ENCODE results near the gene CSTA. TPM values are rescaled to one million over a fixed set of nuclear protein-coding genes. Genes with fewer than 3 reads are reported as not detected.
A peak's percentile ranks its signal among the peaks of the same experiment; 100 is the strongest.

The CSTA gene
- total and polyA plus RNA-seq, 2 of the 13 experiments (the other 11 are each of a cell fraction or from before 2014, with no cell fraction given) = 3.9 to 11.0 TPM

DNA sequence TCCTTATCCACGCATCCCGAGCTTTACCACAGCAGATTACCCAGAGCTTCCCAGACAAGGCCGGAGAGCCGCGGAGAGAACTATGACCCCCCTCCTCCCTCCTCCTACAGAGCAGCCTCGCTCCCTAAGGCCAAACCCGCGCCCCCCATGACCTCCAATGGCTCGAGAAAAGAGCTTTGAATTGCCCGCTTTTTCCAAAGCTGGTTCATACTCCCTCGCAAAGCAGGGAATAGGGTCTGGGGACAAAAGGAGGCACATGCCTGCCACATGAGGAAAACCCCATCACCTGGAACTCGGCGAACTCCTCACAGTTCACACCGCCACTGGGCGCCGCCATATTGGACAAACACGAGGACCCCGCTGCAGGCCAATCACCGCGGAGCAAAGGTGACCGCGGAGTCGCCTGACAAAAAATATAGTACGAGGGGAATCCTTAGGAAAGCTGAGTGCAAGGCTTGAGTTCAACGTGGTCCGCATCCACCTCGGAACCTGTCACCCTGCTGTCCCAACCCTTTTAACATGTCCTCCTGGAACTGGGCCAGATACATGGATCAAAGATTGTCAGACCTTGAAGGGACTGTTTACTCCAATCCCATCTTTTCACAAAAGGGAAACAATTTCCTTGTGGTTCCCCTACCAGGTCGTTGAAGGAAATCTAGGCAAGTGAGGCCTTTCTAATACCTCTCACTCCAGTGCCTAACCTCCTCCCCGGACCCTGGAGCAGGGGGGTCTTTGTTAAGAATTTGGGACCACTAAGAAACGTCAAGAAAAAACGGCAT lies 58.0 kb downstream of the CSTA start, which contains the start of gene MIX23 (continued):
- TF ChIP-seq, protein P1, sequence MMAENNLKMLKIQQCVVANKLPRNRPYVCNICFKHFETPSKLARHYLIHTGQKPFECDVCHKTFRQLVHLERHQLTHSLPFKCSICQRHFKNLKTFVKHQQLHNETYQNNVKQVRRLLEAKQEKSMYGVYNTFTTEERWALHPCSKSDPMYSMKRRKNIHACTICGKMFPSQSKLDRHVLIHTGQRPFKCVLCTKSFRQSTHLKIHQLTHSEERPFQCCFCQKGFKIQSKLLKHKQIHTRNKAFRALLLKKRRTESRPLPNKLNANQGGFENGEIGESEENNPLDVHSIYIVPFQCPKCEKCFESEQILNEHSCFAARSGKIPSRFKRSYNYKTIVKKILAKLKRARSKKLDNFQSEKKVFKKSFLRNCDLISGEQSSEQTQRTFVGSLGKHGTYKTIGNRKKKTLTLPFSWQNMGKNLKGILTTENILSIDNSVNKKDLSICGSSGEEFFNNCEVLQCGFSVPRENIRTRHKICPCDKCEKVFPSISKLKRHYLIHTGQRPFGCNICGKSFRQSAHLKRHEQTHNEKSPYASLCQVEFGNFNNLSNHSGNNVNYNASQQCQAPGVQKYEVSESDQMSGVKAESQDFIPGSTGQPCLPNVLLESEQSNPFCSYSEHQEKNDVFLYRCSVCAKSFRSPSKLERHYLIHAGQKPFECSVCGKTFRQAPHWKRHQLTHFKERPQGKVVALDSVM (CRISPR knock-in tag; IDR thresholded peaks at IDR 0.05) = no peak; the same call in none of the 2 replicates
- TF ChIP-seq PHB2 (IDR thresholded peaks at IDR 0.05; ENCODE audit: partially characterized antibody) (no peak), KDM6A (CRISPR knock-in tag; IDR thresholded peaks at IDR 0.05; ENCODE audit: low read depth) (no peak), POGZ (CRISPR knock-in tag; IDR thresholded peaks at IDR 0.05) (peak; percentile 72; the same call in 1 of the 2 replicates), SAP130 (CRISPR knock-in tag; IDR thresholded peaks at IDR 0.05; ENCODE audit: low read depth) (peak; percentile 81), SCMH1 (CRISPR knock-in tag; IDR thresholded peaks at IDR 0.05; ENCODE audit: borderline replicate concordance) (no peak), RXRB (CRISPR knock-in tag; IDR thresholded peaks at IDR 0.05; ENCODE audit: borderline replicate concordance) (0 out of 2 replicates have a peak, but pooled peaks have one; percentile 52), YEATS4 (CRISPR knock-in tag; IDR thresholded peaks at IDR 0.05; ENCODE audit: borderline replicate concordance) (peak; percentile 85), NR2F6 (IDR thresholded peaks at IDR 0.05) (peak; percentile 50; the same call in 1 of the 2 replicates), NR2F6 (CRISPR knock-in tag; IDR thresholded peaks at IDR 0.05) (no peak)
- TF ChIP-seq, protein P2, sequence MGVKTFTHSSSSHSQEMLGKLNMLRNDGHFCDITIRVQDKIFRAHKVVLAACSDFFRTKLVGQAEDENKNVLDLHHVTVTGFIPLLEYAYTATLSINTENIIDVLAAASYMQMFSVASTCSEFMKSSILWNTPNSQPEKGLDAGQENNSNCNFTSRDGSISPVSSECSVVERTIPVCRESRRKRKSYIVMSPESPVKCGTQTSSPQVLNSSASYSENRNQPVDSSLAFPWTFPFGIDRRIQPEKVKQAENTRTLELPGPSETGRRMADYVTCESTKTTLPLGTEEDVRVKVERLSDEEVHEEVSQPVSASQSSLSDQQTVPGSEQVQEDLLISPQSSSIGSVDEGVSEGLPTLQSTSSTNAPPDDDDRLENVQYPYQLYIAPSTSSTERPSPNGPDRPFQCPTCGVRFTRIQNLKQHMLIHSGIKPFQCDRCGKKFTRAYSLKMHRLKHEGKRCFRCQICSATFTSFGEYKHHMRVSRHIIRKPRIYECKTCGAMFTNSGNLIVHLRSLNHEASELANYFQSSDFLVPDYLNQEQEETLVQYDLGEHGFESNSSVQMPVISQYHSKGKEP (CRISPR knock-in tag; IDR thresholded peaks at IDR 0.05) = no peak
- TF ChIP-seq, protein P3, sequence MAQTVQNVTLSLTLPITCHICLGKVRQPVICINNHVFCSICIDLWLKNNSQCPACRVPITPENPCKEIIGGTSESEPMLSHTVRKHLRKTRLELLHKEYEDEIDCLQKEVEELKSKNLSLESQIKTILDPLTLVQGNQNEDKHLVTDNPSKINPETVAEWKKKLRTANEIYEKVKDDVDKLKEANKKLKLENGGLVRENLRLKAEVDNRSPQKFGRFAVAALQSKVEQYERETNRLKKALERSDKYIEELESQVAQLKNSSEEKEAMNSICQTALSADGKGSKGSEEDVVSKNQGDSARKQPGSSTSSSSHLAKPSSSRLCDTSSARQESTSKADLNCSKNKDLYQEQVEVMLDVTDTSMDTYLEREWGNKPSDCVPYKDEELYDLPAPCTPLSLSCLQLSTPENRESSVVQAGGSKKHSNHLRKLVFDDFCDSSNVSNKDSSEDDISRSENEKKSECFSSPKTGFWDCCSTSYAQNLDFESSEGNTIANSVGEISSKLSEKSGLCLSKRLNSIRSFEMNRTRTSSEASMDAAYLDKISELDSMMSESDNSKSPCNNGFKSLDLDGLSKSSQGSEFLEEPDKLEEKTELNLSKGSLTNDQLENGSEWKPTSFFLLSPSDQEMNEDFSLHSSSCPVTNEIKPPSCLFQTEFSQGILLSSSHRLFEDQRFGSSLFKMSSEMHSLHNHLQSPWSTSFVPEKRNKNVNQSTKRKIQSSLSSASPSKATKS (CRISPR knock-in tag; IDR thresholded peaks at IDR 0.05) = peak; percentile 94; the same call in 1 of the 2 replicates
- TF ChIP-seq, protein P4, sequence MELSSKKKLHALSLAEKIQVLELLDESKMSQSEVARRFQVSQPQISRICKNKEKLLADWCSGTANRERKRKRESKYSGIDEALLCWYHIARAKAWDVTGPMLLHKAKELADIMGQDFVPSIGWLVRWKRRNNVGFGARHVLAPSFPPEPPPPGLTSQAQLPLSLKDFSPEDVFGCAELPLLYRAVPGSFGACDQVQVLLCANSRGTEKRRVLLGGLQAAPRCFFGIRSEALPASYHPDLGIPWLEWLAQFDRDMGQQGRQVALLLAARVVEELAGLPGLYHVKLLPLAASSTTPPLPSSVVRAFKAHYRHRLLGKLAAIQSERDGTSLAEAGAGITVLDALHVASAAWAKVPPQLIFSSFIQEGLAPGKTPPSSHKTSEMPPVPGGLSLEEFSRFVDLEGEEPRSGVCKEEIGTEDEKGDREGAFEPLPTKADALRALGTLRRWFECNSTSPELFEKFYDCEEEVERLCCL (CRISPR knock-in tag; IDR thresholded peaks at IDR 0.05; ENCODE audit: borderline replicate concordance) = peak; percentile 74; the same call in 1 of the 2 replicates
- TF ChIP-seq, protein P5, sequence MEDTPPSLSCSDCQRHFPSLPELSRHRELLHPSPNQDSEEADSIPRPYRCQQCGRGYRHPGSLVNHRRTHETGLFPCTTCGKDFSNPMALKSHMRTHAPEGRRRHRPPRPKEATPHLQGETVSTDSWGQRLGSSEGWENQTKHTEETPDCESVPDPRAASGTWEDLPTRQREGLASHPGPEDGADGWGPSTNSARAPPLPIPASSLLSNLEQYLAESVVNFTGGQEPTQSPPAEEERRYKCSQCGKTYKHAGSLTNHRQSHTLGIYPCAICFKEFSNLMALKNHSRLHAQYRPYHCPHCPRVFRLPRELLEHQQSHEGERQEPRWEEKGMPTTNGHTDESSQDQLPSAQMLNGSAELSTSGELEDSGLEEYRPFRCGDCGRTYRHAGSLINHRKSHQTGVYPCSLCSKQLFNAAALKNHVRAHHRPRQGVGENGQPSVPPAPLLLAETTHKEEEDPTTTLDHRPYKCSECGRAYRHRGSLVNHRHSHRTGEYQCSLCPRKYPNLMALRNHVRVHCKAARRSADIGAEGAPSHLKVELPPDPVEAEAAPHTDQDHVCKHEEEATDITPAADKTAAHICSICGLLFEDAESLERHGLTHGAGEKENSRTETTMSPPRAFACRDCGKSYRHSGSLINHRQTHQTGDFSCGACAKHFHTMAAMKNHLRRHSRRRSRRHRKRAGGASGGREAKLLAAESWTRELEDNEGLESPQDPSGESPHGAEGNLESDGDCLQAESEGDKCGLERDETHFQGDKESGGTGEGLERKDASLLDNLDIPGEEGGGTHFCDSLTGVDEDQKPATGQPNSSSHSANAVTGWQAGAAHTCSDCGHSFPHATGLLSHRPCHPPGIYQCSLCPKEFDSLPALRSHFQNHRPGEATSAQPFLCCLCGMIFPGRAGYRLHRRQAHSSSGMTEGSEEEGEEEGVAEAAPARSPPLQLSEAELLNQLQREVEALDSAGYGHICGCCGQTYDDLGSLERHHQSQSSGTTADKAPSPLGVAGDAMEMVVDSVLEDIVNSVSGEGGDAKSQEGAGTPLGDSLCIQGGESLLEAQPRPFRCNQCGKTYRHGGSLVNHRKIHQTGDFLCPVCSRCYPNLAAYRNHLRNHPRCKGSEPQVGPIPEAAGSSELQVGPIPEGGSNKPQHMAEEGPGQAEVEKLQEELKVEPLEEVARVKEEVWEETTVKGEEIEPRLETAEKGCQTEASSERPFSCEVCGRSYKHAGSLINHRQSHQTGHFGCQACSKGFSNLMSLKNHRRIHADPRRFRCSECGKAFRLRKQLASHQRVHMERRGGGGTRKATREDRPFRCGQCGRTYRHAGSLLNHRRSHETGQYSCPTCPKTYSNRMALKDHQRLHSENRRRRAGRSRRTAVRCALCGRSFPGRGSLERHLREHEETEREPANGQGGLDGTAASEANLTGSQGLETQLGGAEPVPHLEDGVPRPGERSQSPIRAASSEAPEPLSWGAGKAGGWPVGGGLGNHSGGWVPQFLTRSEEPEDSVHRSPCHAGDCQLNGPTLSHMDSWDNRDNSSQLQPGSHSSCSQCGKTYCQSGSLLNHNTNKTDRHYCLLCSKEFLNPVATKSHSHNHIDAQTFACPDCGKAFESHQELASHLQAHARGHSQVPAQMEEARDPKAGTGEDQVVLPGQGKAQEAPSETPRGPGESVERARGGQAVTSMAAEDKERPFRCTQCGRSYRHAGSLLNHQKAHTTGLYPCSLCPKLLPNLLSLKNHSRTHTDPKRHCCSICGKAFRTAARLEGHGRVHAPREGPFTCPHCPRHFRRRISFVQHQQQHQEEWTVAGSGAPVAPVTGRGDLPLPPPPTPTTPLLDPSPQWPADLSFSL (CRISPR knock-in tag; IDR thresholded peaks at IDR 0.05) = no peak

Measured in HepG2 (cell line).